ENCODE results near the gene TMEM184C.

GRCh38 chr4:147594578-147594977 lies 22.6 kb upstream of the TMEM184C start:
- TF ChIP-seq ISL1 (CRISPR knock-in tag; IDR thresholded peaks at IDR 0.05) (no peak), PATZ1 (CRISPR knock-in tag; IDR thresholded peaks at IDR 0.05; ENCODE audit: borderline replicate concordance) (no peak), ZFP3 (CRISPR knock-in tag; IDR thresholded peaks at IDR 0.05) (no peak), CSRNP3 (CRISPR knock-in tag; IDR thresholded peaks at IDR 0.05) (no peak), SNAI2 (CRISPR knock-in tag; IDR thresholded peaks at IDR 0.05) (no peak), TSHZ2 (CRISPR knock-in tag; IDR thresholded peaks at IDR 0.05) (no peak)
